ENCODE data around the gene APCDD1. TPM values are rescaled to one million over a fixed set of nuclear protein-coding genes. Genes with fewer than 3 reads are reported as not detected.

APCDD1 gene
- total RNA-seq, 1 experiment from 2014 or later = 0.54 TPM

DNA sequence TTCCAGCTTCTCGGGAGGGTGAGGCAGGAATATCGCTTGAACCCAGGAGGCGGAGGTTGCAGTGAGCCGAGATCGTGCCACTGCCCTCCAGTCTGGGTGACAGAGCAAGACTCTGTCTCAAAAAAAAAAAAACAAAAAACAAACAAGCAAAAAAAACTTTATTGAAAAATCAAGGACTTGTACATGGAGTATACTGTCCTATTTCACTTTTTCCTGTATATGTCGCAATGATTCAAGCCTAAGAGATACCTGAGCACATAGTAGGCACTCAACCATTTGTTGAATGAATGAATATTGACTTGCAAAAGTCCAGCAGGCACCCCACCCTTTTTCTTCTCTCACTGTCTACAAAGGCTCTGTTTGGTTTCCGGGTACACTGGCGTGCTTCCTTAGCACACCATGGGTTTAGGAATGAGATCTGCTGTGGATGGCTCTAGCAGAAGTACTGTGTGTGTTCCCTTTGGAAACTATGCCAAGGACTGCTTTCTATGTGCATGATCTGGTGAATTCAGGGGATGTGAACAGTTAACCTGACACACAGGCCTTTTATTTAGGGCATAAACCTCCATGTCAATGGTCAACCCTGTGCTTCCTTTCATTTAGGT, 6.1 kb downstream of the APCDD1 start:
- Mint-ChIP-seq H3K27ac (ENCODE audit: low read depth, unreplicated experiment) (no peak overlapping the region), H3K27me3 (ENCODE audit: insufficient read depth, unreplicated experiment) (no peaks in the 10 kb centered on the region), H3K4me1 (ENCODE audit: insufficient read depth, unreplicated experiment) (no peaks in the 10 kb centered on the region), H3K9me3 (ENCODE audit: unreplicated experiment) (no peaks in the 10 kb centered on the region), H3K4me3 (ENCODE audit: unreplicated experiment) (no peak overlapping the region), H3K36me3 (ENCODE audit: insufficient read depth, unreplicated experiment) (no peaks in the 10 kb centered on the region)
- BruUV-seq (replicated peaks) = no TSS peak
- DNase-seq (ENCODE audit: unreplicated experiment) = no peak
- CTCF ChIA-PET = no interaction called here
- POLR2A ChIA-PET = no interaction called here
- no peak for TF ChIP-seq CTCF (IDR thresholded peaks at IDR 0.05; ENCODE audit: unreplicated experiment)
- intact Hi-C loops (cut with micrococcal nuclease) = no loop called here

GRCh38 chr18:10461989-10462388, 7.6 kb downstream of the APCDD1 start:
- H3K9me3 Mint-ChIP-seq (ENCODE audit: unreplicated experiment) = no peaks in the 10 kb centered on the region
- H3K27ac Mint-ChIP-seq (ENCODE audit: low read depth, unreplicated experiment) = no peak overlapping the region
- no TSS peak for BruUV-seq (replicated peaks)
- ChIA-PET CTCF (interaction anchor here (0.9 kb wide), 1 partner anchor 360 kb away, joined by 3 read pairs; no protein-coding TSS in a partner anchor), POLR2A (no interaction called here)
- H3K4me1 Mint-ChIP-seq (ENCODE audit: insufficient read depth, unreplicated experiment) = no peaks in the 10 kb centered on the region
- DNase-seq (ENCODE audit: unreplicated experiment) = no peak
- H3K4me3 Mint-ChIP-seq (ENCODE audit: unreplicated experiment) = no peak overlapping the region
- no peak for TF ChIP-seq CTCF (IDR thresholded peaks at IDR 0.05; ENCODE audit: unreplicated experiment)
- H3K27me3 Mint-ChIP-seq (ENCODE audit: insufficient read depth, unreplicated experiment) = no peaks in the 10 kb centered on the region
- intact Hi-C loops (cut with micrococcal nuclease) = no loop called here
- H3K36me3 Mint-ChIP-seq (ENCODE audit: insufficient read depth, unreplicated experiment) = no peaks in the 10 kb centered on the region

DNA sequence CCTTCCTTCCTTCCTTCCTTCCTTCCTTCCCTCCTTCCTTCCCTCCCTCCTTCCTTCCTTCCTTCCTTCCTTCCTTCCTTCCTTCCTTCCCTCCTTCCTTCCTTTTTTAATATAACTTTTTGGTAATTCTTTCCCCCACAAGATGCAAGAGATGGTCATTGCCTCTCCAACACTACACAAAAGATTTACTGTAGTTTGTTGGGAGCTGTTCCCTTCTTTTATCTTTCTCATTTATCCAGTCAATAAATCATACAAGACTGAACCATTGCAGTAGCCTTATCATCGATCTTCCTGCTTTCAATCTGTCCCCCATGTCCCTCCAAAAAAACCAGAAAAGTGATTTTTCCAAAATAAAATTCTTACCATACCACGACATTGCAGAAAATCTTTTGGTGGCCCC, 8.2 kb downstream of the APCDD1 start:
- no peaks in the 10 kb centered on the region for H3K27me3 Mint-ChIP-seq (ENCODE audit: insufficient read depth, unreplicated experiment)
- no peak overlapping the region for H3K4me3 Mint-ChIP-seq (ENCODE audit: unreplicated experiment)
- POLR2A ChIA-PET = no interaction called here
- TF ChIP-seq CTCF (IDR thresholded peaks at IDR 0.05; ENCODE audit: unreplicated experiment) = no peak
- BruUV-seq (replicated peaks) = no TSS peak
- H3K9me3 Mint-ChIP-seq (ENCODE audit: unreplicated experiment) = no peaks in the 10 kb centered on the region
- H3K27ac Mint-ChIP-seq (ENCODE audit: low read depth, unreplicated experiment) = no peak overlapping the region
- CTCF ChIA-PET = interaction anchor here (0.9 kb wide), 1 partner anchor 360 kb away, joined by 3 read pairs; no protein-coding TSS in a partner anchor
- DNase-seq (ENCODE audit: unreplicated experiment) = no peak
- intact Hi-C loops (cut with micrococcal nuclease) = no loop called here
- H3K36me3 Mint-ChIP-seq (ENCODE audit: insufficient read depth, unreplicated experiment) = no peaks in the 10 kb centered on the region
- H3K4me1 Mint-ChIP-seq (ENCODE audit: insufficient read depth, unreplicated experiment) = no peaks in the 10 kb centered on the region

GRCh38 chr18:10463096-10463495, 8.7 kb downstream of the APCDD1 start:
- ChIA-PET CTCF (interaction anchor here (0.9 kb wide), 1 partner anchor 361 kb away, joined by 3 read pairs; no protein-coding TSS in a partner anchor), POLR2A (no interaction called here)
- BruUV-seq (replicated peaks) = no TSS peak
- no peaks in the 10 kb centered on the region for H3K9me3 Mint-ChIP-seq (ENCODE audit: unreplicated experiment)
- intact Hi-C loops (cut with micrococcal nuclease) = no loop called here
- no peak for DNase-seq (ENCODE audit: unreplicated experiment)
- H3K27me3 Mint-ChIP-seq (ENCODE audit: insufficient read depth, unreplicated experiment) = no peaks in the 10 kb centered on the region
- no peaks in the 10 kb centered on the region for H3K4me1 Mint-ChIP-seq (ENCODE audit: insufficient read depth, unreplicated experiment)
- no peak overlapping the region for H3K27ac Mint-ChIP-seq (ENCODE audit: low read depth, unreplicated experiment)
- no peaks in the 10 kb centered on the region for H3K36me3 Mint-ChIP-seq (ENCODE audit: insufficient read depth, unreplicated experiment)
- TF ChIP-seq CTCF (IDR thresholded peaks at IDR 0.05; ENCODE audit: unreplicated experiment) = no peak
- no peak overlapping the region for H3K4me3 Mint-ChIP-seq (ENCODE audit: unreplicated experiment)
